Measurements from ENCODE around the gene LRRN3. TPM values are rescaled to one million over a fixed set of nuclear protein-coding genes. Genes with fewer than 3 reads are reported as not detected.

Gene LRRN3
- total and polyA plus RNA-seq, 10 of the 15 experiments (the other 5 are each of a cell fraction or from before 2014, with no cell fraction given) = 0.02 to 0.24 (median 0.11) TPM; not detected in 3

GRCh38 chr7:111162692-111163091 lies 71.8 kb downstream of the LRRN3 start:
- no peak overlapping the region for H3K9ac ChIP-seq (ENCODE audit: control insufficient read depth, insufficient read depth, low read length)
- no peak for FAIRE-seq
- POLR2A ChIA-PET = no interaction called here

More at GRCh38 chr7:111162692-111163091, 71.8 kb downstream of the LRRN3 start:
- RAD21 ChIA-PET (ENCODE audit: unreplicated experiment) = interaction anchor here (0.7 kb wide), 1 partner anchor 39 kb away, joined by 3 read pairs; no protein-coding TSS in a partner anchor
- Histone ChIP-seq H3K4me3 (no peak overlapping the region), H3K4me2 (ENCODE audit: control insufficient read depth, insufficient read depth) (no peak overlapping the region), H3K36me3 (ENCODE audit: control insufficient read depth in 2 of 2, insufficient read depth in 2 of 2, low read length in 1 of 2) (no peaks in the 10 kb centered on the region), H2AFZ (ENCODE audit: control insufficient read depth, low read depth, low read length) (no peak overlapping the region), H3K27me3 (replicated peaks in 1 of 2; ENCODE audit: control insufficient read depth in 2 of 2, insufficient read depth in 2 of 2, low read length in 1 of 2) (no peaks in the 10 kb centered on the region), H3K4me1 (ENCODE audit: control insufficient read depth, insufficient read depth, low read length) (no peaks in the 10 kb centered on the region), H4K20me1 (ENCODE audit: control insufficient read depth, insufficient read depth) (no peaks in the 10 kb centered on the region), H3K9me3 (replicated peaks; ENCODE audit: control insufficient read depth, insufficient read depth, low read length) (no peaks in the 10 kb centered on the region), H3K79me2 (ENCODE audit: control insufficient read depth, insufficient read depth, low read length) (no peaks in the 10 kb centered on the region), H3K27ac (ENCODE audit: control insufficient read depth, insufficient read depth) (no peak overlapping the region)
- CTCF ChIA-PET = interaction anchor here (1.5 kb wide), 1 partner anchor 64 kb away, joined by 4 read pairs; no protein-coding TSS in a partner anchor
- SMC1A ChIA-PET (ENCODE audit: uncharacterized antibody, unreplicated experiment) = interaction anchor here (1.3 kb wide), 1 partner anchor 34 kb away, joined by 3 read pairs; no protein-coding TSS in a partner anchor
- 33% methylated on average over 3 of the region's 3 CpGs for WGBS (ENCODE audit: insufficient coverage, insufficient replicate concordance, low lambda C conversion rate, missing lambda C conversion rate)
- intact Hi-C loops (cut with micrococcal nuclease; ENCODE audit: unreplicated experiment) = no loop called here
- TF ChIP-seq RFX5 (IDR thresholded peaks at IDR 0.05; ENCODE audit: low read depth, low read length) (no peak), FOS (IDR thresholded peaks at IDR 0.05; ENCODE audit: borderline replicate concordance, extremely low read depth, insufficient read length) (no peak), IRF4 (IDR thresholded peaks at IDR 0.05; ENCODE audit: low read depth, low read length) (no peak), TCF7 (IDR thresholded peaks at IDR 0.05; ENCODE audit: borderline replicate concordance) (no peak), LARP7 (IDR thresholded peaks at IDR 0.05) (no peak), TAF1 (IDR thresholded peaks at IDR 0.05; ENCODE audit: borderline replicate concordance, low read depth, low read length) (no peak), SIX5 (IDR thresholded peaks at IDR 0.05; ENCODE audit: low read depth, low read length, severe bottlenecking) (no peak), BRCA1 (IDR thresholded peaks at IDR 0.05; ENCODE audit: low read depth, low read length) (no peak), E4F1 (IDR thresholded peaks at IDR 0.05; ENCODE audit: borderline replicate concordance, partially characterized antibody) (no peak), ATF7 (IDR thresholded peaks at IDR 0.05; ENCODE audit: low read depth) (no peak), IKZF1 (conservative IDR thresholded peaks at IDR 0.05) (no peak)
- in situ Hi-C loops (cut with MboI) = no loop called here
- no peak for DNase-seq (ENCODE audit: low read depth, low spot score)
- ATAC-seq = no peak
- BruUV-seq (replicated peaks) = no TSS peak

All from GM12878 (cell line).